ENCODE data around the gene RNF128.

Gene RNF128

DNA sequence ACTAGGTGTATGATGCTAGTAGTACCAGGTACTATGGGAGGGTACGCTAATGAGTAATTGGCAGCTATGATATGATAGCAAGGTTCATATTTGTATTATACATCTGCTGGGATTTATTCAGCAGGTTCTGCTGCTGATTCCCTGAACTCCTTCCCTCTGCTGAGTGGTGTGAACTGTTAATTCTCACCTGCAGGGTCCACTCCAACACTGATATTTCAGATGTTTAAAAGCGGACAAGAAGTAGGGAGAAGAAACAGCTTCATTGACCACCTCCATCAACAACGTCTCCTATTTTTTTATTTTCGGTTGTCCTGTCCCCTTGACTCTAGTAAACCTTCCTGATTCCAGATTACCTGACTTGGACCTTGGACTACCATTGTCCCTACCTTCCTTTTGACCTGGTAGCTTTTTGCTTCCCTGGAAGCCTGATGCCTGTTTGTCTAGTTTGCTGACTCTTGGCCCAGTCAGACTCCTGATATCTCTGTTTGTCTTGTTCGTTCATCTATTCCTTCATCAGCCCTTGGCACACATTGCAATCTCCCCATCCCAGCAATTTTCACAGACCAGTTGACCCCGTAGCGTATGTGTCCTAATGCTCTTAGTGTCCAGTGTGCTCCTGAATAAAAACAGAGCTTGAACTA is 34.0 kb upstream of the RNF128 start:
- Histone ChIP-seq H4K20me1 (ENCODE audit: control insufficient read depth, insufficient read depth, low read depth, low read length) (no peaks in the 10 kb centered on the region), H3K9me2 (replicated peaks; ENCODE audit: control insufficient read depth, low read length) (no peaks in the 10 kb centered on the region), H3K4me3 (ENCODE audit: low read length) (no peak overlapping the region), H3K36me3 (ENCODE audit: control insufficient read depth, low read length) (no peaks in the 10 kb centered on the region), H3K4me2 (ENCODE audit: low read length) (no peak overlapping the region), H3K9me3 (ENCODE audit: control insufficient read depth, insufficient read depth, low read length) (no peaks in the 10 kb centered on the region), H3K27ac (ENCODE audit: low read depth, low read length) (no peak overlapping the region), H3K4me1 (ENCODE audit: control insufficient read depth, low read length) (no peaks in the 10 kb centered on the region), H3K79me2 (ENCODE audit: control insufficient read depth, low read length) (no peaks in the 10 kb centered on the region), H3K27me3 (ENCODE audit: control insufficient read depth, low read length) (no peaks in the 10 kb centered on the region), H3F3A (ENCODE audit: control insufficient read depth, insufficient read depth) (no peaks in the 10 kb centered on the region)
- no peak for TF ChIP-seq EZH2phosphoT487 (IDR thresholded peaks at IDR 0.05; ENCODE audit: borderline replicate concordance, low read length)
- TF ChIP-seq, protein P1, sequence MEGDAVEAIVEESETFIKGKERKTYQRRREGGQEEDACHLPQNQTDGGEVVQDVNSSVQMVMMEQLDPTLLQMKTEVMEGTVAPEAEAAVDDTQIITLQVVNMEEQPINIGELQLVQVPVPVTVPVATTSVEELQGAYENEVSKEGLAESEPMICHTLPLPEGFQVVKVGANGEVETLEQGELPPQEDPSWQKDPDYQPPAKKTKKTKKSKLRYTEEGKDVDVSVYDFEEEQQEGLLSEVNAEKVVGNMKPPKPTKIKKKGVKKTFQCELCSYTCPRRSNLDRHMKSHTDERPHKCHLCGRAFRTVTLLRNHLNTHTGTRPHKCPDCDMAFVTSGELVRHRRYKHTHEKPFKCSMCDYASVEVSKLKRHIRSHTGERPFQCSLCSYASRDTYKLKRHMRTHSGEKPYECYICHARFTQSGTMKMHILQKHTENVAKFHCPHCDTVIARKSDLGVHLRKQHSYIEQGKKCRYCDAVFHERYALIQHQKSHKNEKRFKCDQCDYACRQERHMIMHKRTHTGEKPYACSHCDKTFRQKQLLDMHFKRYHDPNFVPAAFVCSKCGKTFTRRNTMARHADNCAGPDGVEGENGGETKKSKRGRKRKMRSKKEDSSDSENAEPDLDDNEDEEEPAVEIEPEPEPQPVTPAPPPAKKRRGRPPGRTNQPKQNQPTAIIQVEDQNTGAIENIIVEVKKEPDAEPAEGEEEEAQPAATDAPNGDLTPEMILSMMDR (IDR thresholded peaks at IDR 0.05; ENCODE audit: low read depth, low read length, poor library complexity, severe bottlenecking) = no peak

DNA sequence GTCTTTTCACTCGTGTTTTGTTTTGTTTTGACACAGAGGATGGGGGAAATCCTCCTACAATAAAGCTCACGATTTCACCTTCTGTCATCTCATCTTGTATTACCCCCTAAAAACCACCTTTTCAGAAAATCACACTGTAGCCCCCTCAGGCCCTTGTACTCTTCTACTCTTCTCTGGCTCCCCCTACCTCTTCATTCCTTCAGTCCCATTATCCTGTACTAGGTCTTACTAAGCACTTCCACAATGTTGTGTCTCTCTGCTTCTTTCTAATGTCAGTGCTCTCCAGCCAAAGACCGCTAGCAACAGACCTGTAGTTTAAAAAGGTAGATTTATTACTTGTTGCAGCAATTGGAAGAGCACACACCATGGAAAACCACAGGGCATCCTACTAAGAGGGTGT is 30.0 kb upstream of the RNF128 start:
- no peaks in the 10 kb centered on the region for H3K4me1 ChIP-seq (ENCODE audit: control insufficient read depth, low read length)
- no peaks in the 10 kb centered on the region for H3K27me3 ChIP-seq (ENCODE audit: control insufficient read depth, low read length)
- no peaks in the 10 kb centered on the region for H3K36me3 ChIP-seq (ENCODE audit: control insufficient read depth, low read length)
- H3K79me2 ChIP-seq (ENCODE audit: control insufficient read depth, low read length) = no peaks in the 10 kb centered on the region
- no peaks in the 10 kb centered on the region for H3K9me2 ChIP-seq (replicated peaks; ENCODE audit: control insufficient read depth, low read length)
- H3K4me2 ChIP-seq (ENCODE audit: low read length) = no peak overlapping the region
- H4K20me1 ChIP-seq (ENCODE audit: control insufficient read depth, insufficient read depth, low read depth, low read length) = no peaks in the 10 kb centered on the region
- no peaks in the 10 kb centered on the region for H3K9me3 ChIP-seq (ENCODE audit: control insufficient read depth, insufficient read depth, low read length)
- H3K27ac ChIP-seq (ENCODE audit: low read depth, low read length) = no peak overlapping the region
- H3F3A ChIP-seq (ENCODE audit: control insufficient read depth, insufficient read depth) = no peaks in the 10 kb centered on the region
- H3K4me3 ChIP-seq (ENCODE audit: low read length) = no peak overlapping the region
- TF ChIP-seq, protein P1 (IDR thresholded peaks at IDR 0.05; ENCODE audit: low read depth, low read length, poor library complexity, severe bottlenecking) = no peak
- TF ChIP-seq EZH2phosphoT487 (IDR thresholded peaks at IDR 0.05; ENCODE audit: borderline replicate concordance, low read length) = no peak

DNA sequence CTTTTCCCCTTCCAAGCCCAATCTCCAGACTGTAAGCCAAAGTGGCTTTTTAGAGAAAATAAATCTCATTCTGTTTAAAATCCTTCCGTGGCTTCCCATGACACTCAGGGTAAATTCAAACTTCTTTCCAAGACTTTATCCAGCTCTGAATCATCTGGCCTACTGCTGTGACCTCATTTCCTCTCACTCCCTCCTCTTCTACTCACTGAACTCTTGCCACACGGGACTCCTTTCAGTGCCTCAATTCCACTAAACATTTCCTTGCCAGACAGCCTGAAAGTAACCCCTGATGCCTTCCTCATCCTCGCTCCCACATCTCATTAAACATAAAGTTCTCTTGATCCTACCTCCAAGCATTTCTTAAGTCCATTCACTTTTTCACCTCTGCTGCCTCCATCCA is 27.8 kb upstream of the RNF128 start:
- Histone ChIP-seq H3K9me2 (replicated peaks; ENCODE audit: control insufficient read depth, low read length) (no peaks in the 10 kb centered on the region), H4K20me1 (ENCODE audit: control insufficient read depth, insufficient read depth, low read depth, low read length) (no peaks in the 10 kb centered on the region), H3K36me3 (ENCODE audit: control insufficient read depth, low read length) (no peaks in the 10 kb centered on the region), H3K9me3 (ENCODE audit: control insufficient read depth, insufficient read depth, low read length) (no peaks in the 10 kb centered on the region), H3K4me3 (ENCODE audit: low read length) (no peak overlapping the region), H3K79me2 (ENCODE audit: control insufficient read depth, low read length) (no peaks in the 10 kb centered on the region), H3K27me3 (ENCODE audit: control insufficient read depth, low read length) (no peaks in the 10 kb centered on the region), H3K4me2 (ENCODE audit: low read length) (no peak overlapping the region), H3F3A (ENCODE audit: control insufficient read depth, insufficient read depth) (no peaks in the 10 kb centered on the region), H3K4me1 (ENCODE audit: control insufficient read depth, low read length) (no peaks in the 10 kb centered on the region), H3K27ac (ENCODE audit: low read depth, low read length) (no peak overlapping the region)
- TF ChIP-seq, protein P1 (IDR thresholded peaks at IDR 0.05; ENCODE audit: low read depth, low read length, poor library complexity, severe bottlenecking) = no peak
- TF ChIP-seq EZH2phosphoT487 (IDR thresholded peaks at IDR 0.05; ENCODE audit: borderline replicate concordance, low read length) = no peak

Measured in DOHH2 (cell line).